H1 (cell line): ENCODE measurements around the gene RAB3IL1. TPM values are rescaled to one million over a fixed set of nuclear protein-coding genes. Genes with fewer than 3 reads are reported as not detected.

Experiments used
- CTCF ChIA-PET: fragments of 300-600 bp; sonication (Branson Sonifier 250); formaldehyde crosslinking; loops from one replicate; lab custom pipeline; 2021; ENCODE audit not compliant: partially characterized antibody; lab: Charles Lee
- POLR2A ChIA-PET: fragments of 300-600 bp; sonication (Branson Sonifier 250); formaldehyde crosslinking; loops from one replicate; lab custom pipeline; 2021; ENCODE audit warnings: inconsistent platforms; ENCODE audit not compliant: partially characterized antibody; lab: Charles Lee
- DNase-seq, 2 experiments: peaks; one replicate each; pipeline versions ENCODE4 v3.0.0 to v3.0.0-alpha.2; 2010 to 2022; ENCODE audit warnings: low spot score in 2 of 2, low read depth in 1 of 2, mixed read lengths in 1 of 2
- FAIRE-seq: peaks from 2 replicates; lab custom pipeline; 2011; peaks lifted over from hg19 to GRCh38; lab: Jason Lieb, UNC
- H2AFZ ChIP-seq: 2 replicates; pipeline ENCODE4 v1.8.1; 2012; ENCODE audit warnings: low read length, inconsistent platforms
- H2AK5ac ChIP-seq: 2 replicates; pipeline ENCODE4 v1.6.1; 2013; ENCODE audit warnings: low read depth, low read length
- H2BK120ac ChIP-seq: replicated peaks from 2 replicates; pipeline ENCODE3; 2013; ENCODE audit warnings: low read depth, low read length, inconsistent platforms
- H2BK12ac ChIP-seq: 2 replicates; pipeline ENCODE4 v1.6.1; 2013; ENCODE audit warnings: low read depth, low read length
- H2BK15ac ChIP-seq: 2 replicates; pipeline ENCODE4 v1.6.1; 2013; ENCODE audit warnings: low read length
- H2BK20ac ChIP-seq: 2 replicates; pipeline ENCODE4 v1.6.1; 2013; ENCODE audit warnings: low read length
- H2BK5ac ChIP-seq: 2 replicates; pipeline ENCODE4 v1.6.1; 2013; ENCODE audit warnings: low read depth, low read length
- H3K14ac ChIP-seq: 2 replicates; pipeline ENCODE4 v1.6.1; 2013; ENCODE audit warnings: inconsistent platforms; ENCODE audit not compliant: insufficient read length
- H3K18ac ChIP-seq: 2 replicates; pipeline ENCODE4 v1.6.1; 2013; ENCODE audit warnings: low read length; ENCODE audit errors: extremely low read depth
- H3K23ac ChIP-seq: 2 replicates; pipeline ENCODE4 v1.6.1; 2013; ENCODE audit warnings: inconsistent platforms; ENCODE audit not compliant: insufficient read length
- H3K23me2 ChIP-seq: 2 replicates; pipeline ENCODE4 v1.6.1; 2013; ENCODE audit warnings: low read depth, low read length
- H3K27ac ChIP-seq: 2 replicates; pipeline ENCODE4 v1.6.1; 2011; ENCODE audit warnings: low read depth, low read length, inconsistent platforms
- H3K27me3 ChIP-seq, 4 experiments: replicated peaks in 1 of 4; 1 replicate in 1 of 4; 2 replicates in 3 of 4; pipeline versions ENCODE4 v1.6.1 to v1.8.1; 2011 to 2013; ENCODE audit warnings: low read length in 3 of 4, mild to moderate bottlenecking in 3 of 4, inconsistent platforms in 2 of 4, mixed read lengths in 2 of 4, moderate library complexity in 1 of 4; ENCODE audit not compliant: control insufficient read depth in 3 of 4, insufficient read depth in 3 of 4; ENCODE audit errors: extremely low read depth in 1 of 4
- H3K36me3 ChIP-seq, 4 experiments: 2 replicates each; pipeline versions ENCODE4 v1.6.1 to v1.8.1; 2011 to 2013; ENCODE audit warnings: mild to moderate bottlenecking in 4 of 4, low read length in 3 of 4, moderate library complexity in 2 of 4, control low read depth in 1 of 4, inconsistent platforms in 1 of 4; ENCODE audit not compliant: insufficient read depth in 4 of 4, control insufficient read depth in 2 of 4
- H3K4ac ChIP-seq: replicated peaks from 2 replicates; pipeline ENCODE3; 2013; ENCODE audit warnings: low read length, low read depth, mixed read lengths, inconsistent platforms; ENCODE audit not compliant: insufficient read length
- H3K4me1 ChIP-seq, 4 experiments: replicated peaks in 1 of 4; 1 replicate in 1 of 4; 2 replicates in 3 of 4; pipeline versions ENCODE4 v1.6.1 to v1.8.1; 2011 to 2013; ENCODE audit warnings: low read length in 3 of 4, inconsistent platforms in 2 of 4, mixed read lengths in 1 of 4; ENCODE audit not compliant: insufficient read depth in 4 of 4, control insufficient read depth in 3 of 4
- H3K4me2 ChIP-seq, 2 experiments: 2 replicates each; pipeline versions ENCODE4 v1.6.1 to v1.8.1; 2011 to 2013; ENCODE audit warnings: low read depth in 2 of 2, low read length in 2 of 2, control low read depth in 1 of 2, inconsistent platforms in 1 of 2, mild to moderate bottlenecking in 1 of 2; ENCODE audit not compliant: insufficient read depth in 1 of 2
- H3K4me3 ChIP-seq, 4 experiments: fragments of 200-600, 300-600 bp in 1 of 4; sonication (generic), shearing (Covaris generic), sonication (Bioruptor Twin) in 1 of 4; 2 replicates each; pipeline versions ENCODE4 v1.5.1 to v1.8.1; 2011 to 2016; ENCODE audit warnings: low read length in 4 of 4, low read depth in 3 of 4, control low read depth in 2 of 4, inconsistent platforms in 2 of 4, mild to moderate bottlenecking in 2 of 4, mixed read lengths in 1 of 4, moderate library complexity in 1 of 4; ENCODE audit not compliant: insufficient read depth in 2 of 4; ENCODE audit errors: extremely low read depth in 1 of 4
- H3K56ac ChIP-seq: replicated peaks from 2 replicates; pipeline ENCODE3; 2013; ENCODE audit warnings: low read depth, mild to moderate bottlenecking, mixed read lengths, low read length, inconsistent platforms; ENCODE audit not compliant: insufficient read length
- H3K79me1 ChIP-seq: 2 replicates; pipeline ENCODE4 v1.6.1; 2013; ENCODE audit warnings: low read depth, low read length, control low read depth
- H3K79me2 ChIP-seq, 2 experiments: 2 replicates each; pipeline versions ENCODE4 v1.6.1 to v1.8.1; 2012 to 2013; ENCODE audit warnings: low read length in 2 of 2, mild to moderate bottlenecking in 2 of 2, inconsistent platforms in 1 of 2; ENCODE audit not compliant: insufficient read depth in 2 of 2, control insufficient read depth in 1 of 2
- H3K9ac ChIP-seq, 4 experiments: replicated peaks in 1 of 4; 1 replicate in 1 of 4; 2 replicates in 3 of 4; pipeline versions ENCODE4 v1.6.1 to v1.8.1; 2011 to 2013; ENCODE audit warnings: low read depth in 3 of 4, low read length in 3 of 4, control low read depth in 2 of 4, mild to moderate bottlenecking in 2 of 4, moderate library complexity in 2 of 4, inconsistent platforms in 1 of 4; ENCODE audit errors: extremely low read depth in 1 of 4
- H3K9me3 ChIP-seq, 2 experiments: 2 replicates each; pipeline versions ENCODE4 v1.6.1 to v1.8.1; 2012 to 2013; ENCODE audit warnings: mild to moderate bottlenecking in 2 of 2, moderate library complexity in 2 of 2, control low read depth in 1 of 2, inconsistent platforms in 1 of 2, low read depth in 1 of 2, low read length in 1 of 2, mixed read lengths in 1 of 2; ENCODE audit not compliant: insufficient read depth in 2 of 2
- H4K20me1 ChIP-seq, 2 experiments: replicated peaks in 1 of 2; 2 replicates each; pipeline versions ENCODE3 to v1.8.1; 2011 to 2013; ENCODE audit warnings: inconsistent platforms in 2 of 2, low read length in 2 of 2, mild to moderate bottlenecking in 1 of 2; ENCODE audit not compliant: insufficient read depth in 2 of 2, control insufficient read depth in 1 of 2
- H4K5ac ChIP-seq: 2 replicates; pipeline ENCODE4 v1.6.1; 2013; ENCODE audit warnings: low read length, low read depth, mixed read lengths, inconsistent platforms; ENCODE audit not compliant: insufficient read length
- H4K8ac ChIP-seq: 2 replicates; pipeline ENCODE4 v1.8.0; 2013; ENCODE audit warnings: mild to moderate bottlenecking, moderate library complexity, low read length, inconsistent platforms; ENCODE audit not compliant: insufficient read depth; ENCODE audit errors: extremely low read depth
- H4K91ac ChIP-seq: replicated peaks from 2 replicates; pipeline ENCODE3; 2013; ENCODE audit warnings: low read length, mixed read lengths, inconsistent platforms; ENCODE audit not compliant: insufficient read length
- CHD2 ChIP-seq: IDR thresholded peaks from 2 replicates; pipeline ENCODE4 v1.6.1; 2012; ENCODE audit warnings: low read length, improper control_type of control experiment
- EZH2 ChIP-seq: fragments of 200-600 bp; sonication (generic); IDR thresholded peaks from 2 replicates; pipeline ENCODE4 v1.7.1; 2012; ENCODE audit warnings: low read depth, mild to moderate bottlenecking, moderate library complexity, low read length, inconsistent platforms; ENCODE audit not compliant: severe bottlenecking
- FOSL1 ChIP-seq: IDR thresholded peaks from 2 replicates; pipeline ENCODE4 v1.6.1; 2011; ENCODE audit warnings: mild to moderate bottlenecking, low read depth, low read length, moderate library complexity; ENCODE audit not compliant: insufficient read depth
- GABPA ChIP-seq: IDR thresholded peaks from 2 replicates; pipeline ENCODE4 v1.6.1; 2011; ENCODE audit warnings: mild to moderate bottlenecking, low read length, moderate library complexity, borderline replicate concordance; ENCODE audit not compliant: insufficient read depth
- HDAC6 ChIP-seq: IDR thresholded peaks from one replicate; pipeline ENCODE4 v1.7.1; 2012; ENCODE audit warnings: low read depth, mild to moderate bottlenecking, inconsistent platforms, low read length, moderate library complexity
- KDM5A ChIP-seq: fragments of 200-600 bp; IDR thresholded peaks from 2 replicates; pipeline ENCODE4 v1.7.1; 2012; ENCODE audit warnings: mild to moderate bottlenecking, low read length, inconsistent platforms, mixed read lengths
- POU5F1 ChIP-seq: IDR thresholded peaks from 2 replicates; pipeline ENCODE4 v1.6.1; 2011; ENCODE audit warnings: low read depth, mild to moderate bottlenecking, low read length, moderate library complexity
- WGBS, 2 experiments: shearing (Covaris generic) in 1 of 2; methylation state at CpG; one replicate each; pipeline versions ENCODE4 v1.1.6 to v1.1.7; 2013 to 2015; ENCODE audit warnings: low lambda C conversion rate in 2 of 2, mixed read lengths in 2 of 2, inconsistent platforms in 1 of 2, low coverage in 1 of 2, missing lambda C conversion rate in 1 of 2; ENCODE audit not compliant: insufficient replicate concordance in 2 of 2, insufficient coverage in 1 of 2, insufficient read length in 1 of 2; ENCODE audit errors: extremely low coverage in 1 of 2, missing lambda C conversion rate in 1 of 2; 5-methylcytosine and 5-hydroxymethylcytosine counted together
- polyA plus RNA-seq, 7 experiments: library from polyadenylated mRNA; depleted of rRNA in 3 of 7; stranded (reverse) in 5 of 7; unstranded in 2 of 7; fragments of >200 nt in 5 of 7; fragments of 200-250 nt in 2 of 7; gene quantifications; 1 replicate in 5 of 7; 2 replicates in 1 of 7; 4 replicates in 1 of 7; pipeline versions ENCODE4 v1.2.1 to v1.2.3, GENCODE V29; 2011 to 2013; ENCODE audit warnings: missing spikeins in 2 of 7, mixed read lengths in 2 of 7
- total RNA-seq: library from RNA; stranded (reverse); fragmentation: NEBNext Ultra II Directional; extraction: Animal tissue kit (Norgen Biotek cat#: 25700); gene quantifications from 2 replicates; pipeline ENCODE4 v1.2.1, GENCODE V29; 2021

Gene RAB3IL1
- total and polyA plus RNA-seq, 2 of the 8 experiments (the other 6 are each of a cell fraction or from before 2014, with no cell fraction given) = 6.8 to 7.9 TPM

DNA sequence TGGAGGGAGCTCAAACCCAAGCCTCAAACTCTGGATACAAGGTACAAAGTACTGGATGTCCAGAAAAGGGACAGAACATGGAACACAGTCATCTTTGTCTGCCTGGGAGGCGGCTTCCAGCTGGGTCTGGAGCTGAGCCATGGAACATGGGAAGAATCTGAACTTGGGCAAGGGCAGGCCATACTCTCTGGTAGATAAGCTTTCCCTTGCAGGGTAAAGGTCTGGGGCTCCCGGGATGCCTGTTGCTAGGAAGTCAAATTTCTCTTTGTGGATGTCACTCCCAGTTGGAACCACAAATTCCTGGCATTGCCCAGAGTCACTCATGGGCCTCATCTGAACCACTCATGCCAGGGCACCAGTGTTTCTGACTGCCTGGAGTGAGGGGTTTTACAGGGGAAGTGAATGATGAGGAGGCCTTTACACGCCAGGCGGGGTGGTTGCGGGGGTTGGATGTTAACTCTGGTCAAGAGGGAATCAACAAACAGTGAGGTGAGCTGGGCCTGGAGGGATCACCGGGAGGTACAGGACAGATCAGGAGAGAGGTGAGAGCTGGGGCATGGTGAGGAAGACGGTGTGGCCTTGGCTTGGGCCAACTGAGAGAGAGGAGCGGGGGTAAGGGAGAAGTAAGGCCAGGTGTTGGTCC is 44.3 kb upstream of the RAB3IL1 start:
- H4K5ac ChIP-seq = no peak overlapping the region
- peaks cover 14 to 29% (median 28%) of the 10 kb centered on the region in 4 experiments; a peak in 7 of 8 replicates for H3K36me3 ChIP-seq
- H2BK120ac ChIP-seq = no peak overlapping the region
- no peaks in the 10 kb centered on the region for H3K4me1 ChIP-seq
- FAIRE-seq (no peak), DNase-seq (no peak)
- H3K27ac ChIP-seq = no peak overlapping the region
- H4K91ac ChIP-seq = no peak overlapping the region
- H2BK15ac ChIP-seq = no peak overlapping the region
- H2AFZ ChIP-seq = no peak overlapping the region
- H2BK12ac ChIP-seq = no peak overlapping the region
- no peak overlapping the region for H3K9ac ChIP-seq
- H3K23ac ChIP-seq = no peak overlapping the region
- H3K23me2 ChIP-seq = peaks cover under 1% of the 10 kb centered on the region; the same call in 1 of the 2 replicates
- peaks cover 7 to 18% of the 10 kb centered on the region in 2 experiments for H4K20me1 ChIP-seq
- H2AK5ac ChIP-seq = peak overlapping the region; percentile 84; the same call in 1 of the 2 replicates
- no peak overlapping the region; the same call in 1 of the 2 replicates for H2BK5ac ChIP-seq
- ChIA-PET CTCF (interaction anchor here (0.6 to 6.0 kb wide), 14 partner anchors 12 to 164 kb away, joined by 3 to 38 read pairs (median 4); no protein-coding TSS in a partner anchor), POLR2A (interaction anchor here (1.1 to 25.7 kb wide), 12 partner anchors 2 to 146 kb away, joined by 3 to 458 read pairs (median 4); partner anchors contain the start of genes BEST1 and FTH1)
- H3K79me2 ChIP-seq = peaks cover 11 to 18% of the 10 kb centered on the region in 2 experiments
- no peak overlapping the region for H3K4me3 ChIP-seq
- H4K8ac ChIP-seq = no peak overlapping the region; the same call in 1 of the 2 replicates
- H3K14ac ChIP-seq = no peak overlapping the region
- no peak overlapping the region for H3K4ac ChIP-seq
- H2BK20ac ChIP-seq = no peak overlapping the region
- no peak overlapping the region for H3K18ac ChIP-seq
- H3K56ac ChIP-seq = no peak overlapping the region
- H3K4me2 ChIP-seq = no peak overlapping the region
- peaks cover 0 to 1% (median 0%) of the 10 kb centered on the region in 4 experiments; a peak in 2 of 7 replicates for H3K27me3 ChIP-seq
- WGBS, 2 experiments = 94% methylated on average over 8 of the region's 8 CpGs; no CpG with 5 or more reads in 1 of the 2 experiments
- peaks cover 2% of the 10 kb centered on the region for H3K79me1 ChIP-seq
- H3K9me3 ChIP-seq = no peaks in the 10 kb centered on the region
- TF ChIP-seq KDM5A (no peak), HDAC6 (no peak), FOSL1 (no peak), CHD2 (no peak), POU5F1 (no peak), GABPA (no peak), EZH2 (no peak)
